K562 (cell line): Measurements from ENCODE around the gene BARX2. TPM values are rescaled to one million over a fixed set of nuclear protein-coding genes. Genes with fewer than 3 reads are reported as not detected.

Experiments
- ATAC-seq: fragments of 200-7000 bp; cut with Tn5 transposase; 3 replicates; pipeline ENCODE4 v1.9.1; 2020; ENCODE audit warnings: moderate library complexity
- BruUV-seq: library from RNA; stranded (reverse); fragments of 400-500 nt; replicated peaks from 2 replicates; lab custom pipeline; 2021; lab: Mats Ljungman, UMichigan
- CTCF ChIA-PET: fragments of 300-600 bp; formaldehyde crosslinking; extraction: SDS; loops from one replicate; lab custom pipeline; 2021; ENCODE audit warnings: low intra/inter-chr PET ratio; lab: Yijun Ruan, JAX
- POLR2A ChIA-PET: fragments of 300-600, 350-650 bp; sonication (Branson Sonifier 250); formaldehyde crosslinking; extraction: SDS; loops from one replicate; lab custom pipeline; 2021; ENCODE audit warnings: antibody characterized with exemption, inconsistent platforms; lab: Yijun Ruan, JAX
- DNase-seq, 4 experiments: peaks; one replicate each; pipeline versions ENCODE4 v3.0.0 to v3.0.0-alpha.2; 2011 to 2018; ENCODE audit warnings: low spot score in 3 of 4, mixed read lengths in 3 of 4; ENCODE audit errors: extremely low read depth in 1 of 4
- FAIRE-seq: peaks from 2 replicates; lab custom pipeline; 2011; peaks lifted over from hg19 to GRCh38; lab: Jason Lieb, UNC
- H2AFZ ChIP-seq: 2 replicates; pipeline ENCODE4 v1.6.0; 2011; ENCODE audit warnings: low read depth, low read length, control low read depth, inconsistent platforms
- H3K27ac ChIP-seq: fragments of 200-600 bp; 3 replicates; pipeline ENCODE4 v1.8.0; 2011; ENCODE audit warnings: low read depth, mild to moderate bottlenecking, control low read depth, inconsistent platforms, low read length, moderate library complexity, mixed read lengths; ENCODE audit errors: extremely low read depth
- H3K27me3 ChIP-seq, 2 experiments: fragments of 300-600 bp in 1 of 2; 2 replicates in 1 of 2; 3 replicates in 1 of 2; pipeline versions ENCODE4 v1.6.0 to v1.8.0; 2011; ENCODE audit warnings: inconsistent platforms in 2 of 2, low read length in 2 of 2, mild to moderate bottlenecking in 1 of 2, mixed read lengths in 1 of 2, moderate library complexity in 1 of 2; ENCODE audit not compliant: control insufficient read depth in 2 of 2, insufficient read depth in 2 of 2
- H3K36me3 ChIP-seq: fragments of 300-600 bp; 3 replicates; pipeline ENCODE4 v1.8.0; 2011; ENCODE audit warnings: mild to moderate bottlenecking, low read length, inconsistent platforms; ENCODE audit not compliant: control insufficient read depth, insufficient read depth
- H3K4me1 ChIP-seq, 2 experiments: fragments of 200-600 bp in 1 of 2; replicated peaks in 1 of 2; 2 replicates in 1 of 2; 3 replicates in 1 of 2; pipeline versions ENCODE4 v1.5.1 to v1.8.0; 2011; ENCODE audit warnings: inconsistent platforms in 2 of 2, low read length in 2 of 2, mild to moderate bottlenecking in 1 of 2, mixed read lengths in 1 of 2, moderate library complexity in 1 of 2; ENCODE audit not compliant: control insufficient read depth in 2 of 2, insufficient read depth in 2 of 2
- H3K4me2 ChIP-seq: 2 replicates; pipeline ENCODE4 v1.6.1; 2011; ENCODE audit warnings: low read length, control low read depth, inconsistent platforms, mixed read lengths; ENCODE audit not compliant: insufficient read depth
- H3K4me3 ChIP-seq: fragments of 200-600 bp; sonication (generic), shearing (Covaris generic); 2 replicates; pipeline ENCODE4 v1.5.1; 2016; ENCODE audit warnings: control low read depth, inconsistent platforms
- H3K79me2 ChIP-seq: fragments of 200-600 bp; 3 replicates; pipeline ENCODE4 v1.8.0; 2011; ENCODE audit warnings: low read length, inconsistent platforms; ENCODE audit not compliant: control insufficient read depth, insufficient read depth
- H3K9ac ChIP-seq, 2 experiments: 2 replicates each; pipeline versions ENCODE4 v1.6.0 to v1.6.1; 2011; ENCODE audit warnings: low read depth in 2 of 2, low read length in 2 of 2, control low read depth in 1 of 2, inconsistent platforms in 1 of 2, mild to moderate bottlenecking in 1 of 2, mixed read lengths in 1 of 2; ENCODE audit not compliant: insufficient read depth in 1 of 2
- H3K9me1 ChIP-seq: one replicate; pipeline ENCODE4 v1.6.0; 2011; ENCODE audit warnings: inconsistent platforms, mild to moderate bottlenecking, low read length, moderate library complexity; ENCODE audit not compliant: control insufficient read depth, insufficient read depth
- H3K9me3 ChIP-seq: replicated peaks from 2 replicates; pipeline ENCODE4 v1.5.1; 2011; ENCODE audit warnings: low read depth, low read length, inconsistent platforms; ENCODE audit not compliant: control insufficient read depth, insufficient read depth
- H4K20me1 ChIP-seq: replicated peaks from 2 replicates; pipeline ENCODE4 v1.6.1; 2011; ENCODE audit warnings: low read length, inconsistent platforms, mixed read lengths; ENCODE audit not compliant: control insufficient read depth, insufficient read depth
- CEBPB ChIP-seq: fragments of 450-650 bp; IDR thresholded peaks from 2 replicates; pipeline ENCODE4 v1.6.1; 2016; ENCODE audit warnings: missing genetic modification characterization, missing compliant biosample characterization
- CTBP1 ChIP-seq: fragments of 450-650 bp; IDR thresholded peaks from 2 replicates; pipeline ENCODE4 v1.6.1; 2016; ENCODE audit warnings: borderline replicate concordance
- DIDO1 ChIP-seq: fragments of 450-650 bp; IDR thresholded peaks from 2 replicates; pipeline ENCODE4 v1.6.1; 2016; ENCODE audit warnings: low read depth, missing biosample characterization, missing genetic modification characterization
- HEY1 ChIP-seq: fragments of 250-450 bp; sonication (Bioruptor Pico); IDR thresholded peaks from 2 replicates; pipeline ENCODE4 v1.5.0; 2020; ENCODE audit warnings: mild to moderate bottlenecking, moderate library complexity, borderline replicate concordance
- HMBOX1 ChIP-seq: sonication (generic); IDR thresholded peaks from 2 replicates; pipeline ENCODE4 v1.6.1; 2016
- ILF3 ChIP-seq: fragments of 450-650 bp; IDR thresholded peaks from 2 replicates; pipeline ENCODE4 v1.6.1; 2018; ENCODE audit warnings: antibody characterized with exemption, mild to moderate bottlenecking, moderate library complexity, borderline replicate concordance
- MNT ChIP-seq, 2 experiments: fragments of 450-650 bp; conservative IDR thresholded peaks; 2 replicates each; pipeline ENCODE4 v1.6.1; 2017; ENCODE audit warnings: mild to moderate bottlenecking in 2 of 2, moderate library complexity in 2 of 2
- NR2C1 ChIP-seq, 2 experiments: fragments of 450-650 bp; IDR thresholded peaks; 2 replicates each; pipeline ENCODE4 v1.6.1; 2017; ENCODE audit warnings: mild to moderate bottlenecking in 2 of 2, antibody characterized with exemption in 1 of 2, inconsistent platforms in 1 of 2, missing compliant biosample characterization in 1 of 2, missing genetic modification characterization in 1 of 2
- POLR2A ChIP-seq: fragments of 450-650 bp; conservative IDR thresholded peaks from 2 replicates; pipeline ENCODE4 v1.6.1; 2016
- POLR2B ChIP-seq: fragments of 450-650 bp; IDR thresholded peaks from 2 replicates; pipeline ENCODE4 v1.6.1; 2018; ENCODE audit warnings: low read depth; ENCODE audit not compliant: partially characterized antibody
- RB1 ChIP-seq: fragments of 450-650 bp; IDR thresholded peaks from 2 replicates; pipeline ENCODE4 v1.6.1; 2017; ENCODE audit warnings: low read depth, mild to moderate bottlenecking
- RBM17 ChIP-seq: fragments of 200-400 bp; formaldehyde crosslinking; IDR thresholded peaks from 2 replicates; pipeline ENCODE4 v1.6.1; 2017; ENCODE audit warnings: low read depth, mild to moderate bottlenecking, low read length, borderline replicate concordance
- SMC3 ChIP-seq: conservative IDR thresholded peaks from 2 replicates; pipeline ENCODE4 v1.6.1; 2011; ENCODE audit warnings: low read depth, low read length, improper control_type of control experiment; ENCODE audit not compliant: insufficient read depth
- TCF3 ChIP-seq: sonication (generic); formaldehyde crosslinking; IDR thresholded peaks from 2 replicates; pipeline ENCODE4 v1.4.0; 2020; ENCODE audit warnings: mild to moderate bottlenecking, missing genetic modification reagents
- XRCC5 ChIP-seq: fragments of 200-400 bp; formaldehyde crosslinking; IDR thresholded peaks from 2 replicates; pipeline ENCODE4 v1.6.1; 2017; ENCODE audit warnings: low read depth, mild to moderate bottlenecking, low read length
- ZFP1 ChIP-seq: fragments of 450-650 bp; formaldehyde crosslinking; IDR thresholded peaks from 2 replicates; pipeline ENCODE4 v1.4.0; 2020; ENCODE audit warnings: mild to moderate bottlenecking, mixed read lengths
- ZNF436 ChIP-seq: fragments of 250-450, 450-650 bp; sonication (Bioruptor Pico); formaldehyde crosslinking; IDR thresholded peaks from 2 replicates; pipeline ENCODE4 v1.7.0; 2020; ENCODE audit warnings: mild to moderate bottlenecking
- ZNF507 ChIP-seq: conservative IDR thresholded peaks from 2 replicates; pipeline ENCODE4 v1.6.1; 2017; ENCODE audit warnings: missing genetic modification characterization, missing compliant biosample characterization
- ZNF561 ChIP-seq: fragments of 450-650 bp; formaldehyde crosslinking; conservative IDR thresholded peaks from 2 replicates; pipeline ENCODE4 v1.4.0; 2020; ENCODE audit warnings: mild to moderate bottlenecking, moderate library complexity
- ZNF717 ChIP-seq: fragments of 250-450 bp; sonication (Bioruptor Pico); IDR thresholded peaks from 2 replicates; pipeline ENCODE4 v1.5.0; 2021
- WGBS: fragments of 100-300 bp; shearing (Covaris generic); methylation state at CpG from one replicate; pipeline ENCODE4 v1.1.6; 2016; ENCODE audit warnings: low coverage, mixed read lengths; ENCODE audit not compliant: insufficient coverage; ENCODE audit errors: missing lambda C conversion rate; 5-methylcytosine and 5-hydroxymethylcytosine counted together
- in situ Hi-C: fragments of 300-500 bp; cut with MboI; formaldehyde crosslinking; loops from 4 replicates; pipeline ENCODE4 v1.15.0; 2018; ENCODE audit warnings: inconsistent platforms, mixed read lengths
- intact Hi-C: fragments of 100-400 bp; cut with micrococcal nuclease; formaldehyde crosslinking; loops from 2 replicates; pipeline ENCODE4 v1.14.2; 2022
- polyA plus RNA-seq, 8 experiments: library from polyadenylated mRNA; depleted of rRNA in 4 of 8; stranded (reverse) in 5 of 8; unstranded in 3 of 8; fragments of >200 nt; fragmentation: Nextera tagmentation in 2 of 8; fragmentation: Illumina TruSeq in 1 of 8; extraction: Ambion mirVana in 2 of 8; extraction: Trizol in 1 of 8; gene quantifications; 2 replicates each; pipeline versions ENCODE4 v1.2.1 to v1.2.3, GENCODE V29; 2011 to 2014; ENCODE audit warnings: inconsistent platforms in 1 of 8, missing spikeins in 1 of 8
- total RNA-seq, 7 experiments: library from RNA; depleted of rRNA in 6 of 7; stranded (reverse); fragments of >200 nt in 6 of 7; fragmentation: Illumina TruSeq in 2 of 7; extraction: Trizol in 2 of 7; gene quantifications; 2 replicates each; pipeline versions ENCODE4 v1.2.1 to v1.2.3, GENCODE V29; 2011 to 2021; ENCODE audit warnings: low replicate concordance in 1 of 7

BARX2 gene
- total and polyA plus RNA-seq, 9 of the 15 experiments (the other 6 are each of a cell fraction or from before 2014, with no cell fraction given), result not detected

GRCh38 chr11:129490004-129490403 is 114.4 kb downstream of the BARX2 start:
- no peak overlapping the region for H3K4me3 ChIP-seq
- H3K4me2 ChIP-seq, result no peak overlapping the region
- H3K9ac ChIP-seq, result no peak overlapping the region
- H3K79me2 ChIP-seq, result no peaks in the 10 kb centered on the region
- TF ChIP-seq CTBP1 (no peak), DIDO1 (no peak), TCF3 (CRISPR knock-in tag) (no peak), XRCC5 (no peak), HMBOX1 (no peak), ZNF561 (CRISPR knock-in tag) (no peak), POLR2B (no peak), ZNF436 (CRISPR knock-in tag) (no peak), ILF3 (no peak), RBM17 (no peak), ZNF717 (CRISPR knock-in tag) (no peak), HEY1 (no peak), RB1 (no peak), NR2C1 (IDR thresholded peaks at IDR 0.05) (no peak), NR2C1 (tag; IDR thresholded peaks at IDR 0.05) (no peak), POLR2A (no peak), SMC3 (no peak), MNT (conservative IDR thresholded peaks at IDR 0.05) (no peak), ZFP1 (no peak), CEBPB (no peak), ZNF507 (no peak)
- no peak overlapping the region for H3K27ac ChIP-seq
- intact Hi-C loops, result no loop called here
- H3K27me3 ChIP-seq, result no peaks in the 10 kb centered on the region
- H3K9me3 ChIP-seq, result no peaks in the 10 kb centered on the region
- H4K20me1 ChIP-seq, result no peaks in the 10 kb centered on the region
- 0% methylated on average over 6 of the region's 6 CpGs for WGBS
- ChIA-PET CTCF (no interaction called here), POLR2A (no interaction called here)
- FAIRE-seq (no peak), ATAC-seq (no peak), DNase-seq (no peak)
- no peaks in the 10 kb centered on the region for H3K9me1 ChIP-seq
- in situ Hi-C loops, result no loop called here
- BruUV-seq, result no TSS peak
- H3K36me3 ChIP-seq, result no peaks in the 10 kb centered on the region
- no peaks in the 10 kb centered on the region for H3K4me1 ChIP-seq
- no peak overlapping the region for H2AFZ ChIP-seq
